LNCAP (cell line): Measurements from ENCODE around the gene LRP6.

Experiments
- CTCF ChIP-seq: fragments of 450-650 bp; IDR thresholded peaks from 2 replicates; pipeline ENCODE4 v1.5.1; 2017; ENCODE audit warnings: mild to moderate bottlenecking

LRP6 gene

GRCh38 chr12:12273291-12273957 is 6.6 kb upstream of the LRP6 start:
- TF ChIP-seq CTCF: no peak

GRCh38 chr12:12272869-12273268 is 6.0 kb upstream of the LRP6 start:
- no peak for TF ChIP-seq CTCF

- no peak for TF ChIP-seq CTCF
Observed at GRCh38 chr12:12270226-12270625, 3.4 kb upstream of the LRP6 start.

- no peak for TF ChIP-seq CTCF
Observed at GRCh38 chr12:12267742-12268200, 927 bp upstream of the LRP6 start.

- TF ChIP-seq CTCF: no peak
Observed at GRCh38 chr12:12266389-12266872, 413 bp downstream of the LRP6 start.

GRCh38 chr12:12265571-12266388 is 1.1 kb downstream of the LRP6 start:
- no peak for TF ChIP-seq CTCF

- TF ChIP-seq CTCF: no peak
Observed at GRCh38 chr12:12265035-12265434, 1.8 kb downstream of the LRP6 start.
